Type B pancreatic cell (in vitro differentiated cells): ENCODE data around the gene LRBA. TPM values are rescaled to one million over a fixed set of nuclear protein-coding genes. Genes with fewer than 3 reads are reported as not detected.

Experiments used
- DNase-seq: peaks from one replicate; pipeline ENCODE4 v3.0.0; 2021; ENCODE audit warnings: mixed read lengths; ENCODE audit not compliant: unreplicated experiment; ENCODE audit errors: extremely low spot score
- H3K27ac Mint-ChIP-seq: 2 replicates; pipeline ENCODE4 v1.8.0; 2021; ENCODE audit warnings: mild to moderate bottlenecking, mixed read lengths
- H3K27me3 Mint-ChIP-seq: 2 replicates; pipeline ENCODE4 v1.8.0; 2021; ENCODE audit warnings: mixed read lengths
- H3K36me3 Mint-ChIP-seq: 2 replicates; pipeline ENCODE4 v1.8.0; 2021; ENCODE audit warnings: mixed read lengths
- H3K4me1 Mint-ChIP-seq: one replicate; pipeline ENCODE4 v1.8.0; 2021; ENCODE audit warnings: mixed read lengths; ENCODE audit not compliant: unreplicated experiment
- H3K4me3 Mint-ChIP-seq: 2 replicates; pipeline ENCODE4 v1.8.0; 2021; ENCODE audit warnings: mild to moderate bottlenecking, mixed read lengths
- H3K9me3 Mint-ChIP-seq: 2 replicates; pipeline ENCODE4 v1.8.0; 2021; ENCODE audit warnings: mixed read lengths
- CTCF ChIP-seq: fragments of 200-600 bp; sonication (generic); conservative IDR thresholded peaks from 2 replicates; pipeline ENCODE4 v1.5.0; 2021; ENCODE audit warnings: antibody characterized with exemption, mild to moderate bottlenecking
- total RNA-seq: library from RNA; stranded (reverse); gene quantifications from 2 replicates; pipeline ENCODE4 v1.2.1, GENCODE V29; 2021; ENCODE audit warnings: low replicate concordance

LRBA gene
- total RNA-seq, 1 donor from 2014 or later: 64.5 TPM

GRCh38 chr4:150381609-150382008 lies 633.5 kb downstream of the LRBA start:
- H3K4me1 Mint-ChIP-seq: peaks cover 8% of the 10 kb centered on the region
- no peak overlapping the region for H3K4me3 Mint-ChIP-seq
- H3K27me3 Mint-ChIP-seq: no peaks in the 10 kb centered on the region
- no peak overlapping the region for H3K27ac Mint-ChIP-seq
- TF ChIP-seq CTCF: no peak
- no peak for DNase-seq
- H3K36me3 Mint-ChIP-seq: peaks cover 10% of the 10 kb centered on the region
- no peaks in the 10 kb centered on the region for H3K9me3 Mint-ChIP-seq

- no peaks in the 10 kb centered on the region for H3K27me3 Mint-ChIP-seq
- H3K36me3 Mint-ChIP-seq: peaks cover 6% of the 10 kb centered on the region
- H3K4me3 Mint-ChIP-seq: no peak overlapping the region
- H3K9me3 Mint-ChIP-seq: no peaks in the 10 kb centered on the region
- no peak overlapping the region for H3K27ac Mint-ChIP-seq
- no peak for DNase-seq
- no peak for TF ChIP-seq CTCF
- peaks cover 8% of the 10 kb centered on the region for H3K4me1 Mint-ChIP-seq
Measured at GRCh38 chr4:150381036-150381435, 634.0 kb downstream of the LRBA start.

- no peak overlapping the region for H3K4me3 Mint-ChIP-seq
- no peak for DNase-seq
- no peak overlapping the region for H3K27ac Mint-ChIP-seq
- peaks cover 2% of the 10 kb centered on the region for H3K4me1 Mint-ChIP-seq
- no peaks in the 10 kb centered on the region for H3K9me3 Mint-ChIP-seq
- no peaks in the 10 kb centered on the region for H3K27me3 Mint-ChIP-seq
- H3K36me3 Mint-ChIP-seq: peaks cover 12% of the 10 kb centered on the region
- TF ChIP-seq CTCF: no peak
Measured at GRCh38 chr4:150379454-150379853, 635.6 kb downstream of the LRBA start.

GRCh38 chr4:150375025-150375424 lies 640.1 kb downstream of the LRBA start:
- H3K27ac Mint-ChIP-seq: no peak overlapping the region
- no peaks in the 10 kb centered on the region for H3K27me3 Mint-ChIP-seq
- no peak for DNase-seq
- H3K9me3 Mint-ChIP-seq: no peaks in the 10 kb centered on the region
- no peak for TF ChIP-seq CTCF
- H3K36me3 Mint-ChIP-seq: peaks cover 18% of the 10 kb centered on the region
- H3K4me1 Mint-ChIP-seq: peaks cover 2% of the 10 kb centered on the region
- no peak overlapping the region for H3K4me3 Mint-ChIP-seq

GRCh38 chr4:150371869-150372268 lies 643.2 kb downstream of the LRBA start:
- H3K9me3 Mint-ChIP-seq: no peaks in the 10 kb centered on the region
- H3K4me3 Mint-ChIP-seq: no peak overlapping the region
- TF ChIP-seq CTCF: no peak
- H3K27me3 Mint-ChIP-seq: no peaks in the 10 kb centered on the region
- peaks cover 15% of the 10 kb centered on the region for H3K36me3 Mint-ChIP-seq
- H3K4me1 Mint-ChIP-seq: peaks cover 20% of the 10 kb centered on the region
- no peak overlapping the region for H3K27ac Mint-ChIP-seq
- DNase-seq: no peak
